RWPE1 (cell line): ENCODE data around the gene SDR42E2.
"Not testable (repeated sequence)": the region's sequence is repeated elsewhere in the genome, so short reads cannot be mapped to it uniquely, and the experiment has no call there.

ENCODE experiments used
- CTCF ChIA-PET: fragments of 350-600 bp; sonication (Branson Sonifier 250); formaldehyde crosslinking; extraction: SDS; loops from one replicate; lab custom pipeline; 2021; lab: Yijun Ruan, JAX
- POLR2A ChIA-PET: fragments of 400-600 bp; formaldehyde crosslinking; extraction: SDS; loops from one replicate; lab custom pipeline; 2020; ENCODE audit warnings: antibody characterized with exemption; ENCODE audit not compliant: low non-redundant PET; lab: Yijun Ruan, JAX
- DNase-seq: peaks from one replicate; pipeline ENCODE4 v3.0.0; 2012; ENCODE audit warnings: low spot score
- H3K27ac ChIP-seq: fragments of 450-650 bp; 2 replicates; pipeline ENCODE4 v1.5.1; 2017
- CTCF ChIP-seq: fragments of 450-650 bp; conservative IDR thresholded peaks from 2 replicates; pipeline ENCODE4 v1.5.1; 2017; ENCODE audit warnings: low read depth, mild to moderate bottlenecking

The SDR42E2 gene

GRCh38 chr16:22151246-22151998 lies 10.9 kb upstream of the SDR42E2 start:
- CTCF ChIA-PET, result no interaction called here
- POLR2A ChIA-PET, result no interaction called here
- TF ChIP-seq CTCF, result no peak
- DNase-seq, result no peak
- H3K27ac ChIP-seq, result no peak overlapping the region

- no peak for DNase-seq
- H3K27ac ChIP-seq, result no peak overlapping the region
- CTCF ChIA-PET, result no interaction called here
- POLR2A ChIA-PET, result no interaction called here
- no peak for TF ChIP-seq CTCF
These were observed 10.0 kb upstream of the SDR42E2 start for GRCh38 chr16:22152316-22152715.

GRCh38 chr16:22153078-22153477 lies 9.2 kb upstream of the SDR42E2 start:
- CTCF ChIA-PET, result interaction anchor here (1.2 kb wide), 1 partner anchor 36 kb away, joined by 3 read pairs; no protein-coding TSS in a partner anchor
- DNase-seq, H3K27ac ChIP-seq, POLR2A ChIA-PET: not testable (repeated sequence)

GRCh38 chr16:22161401-22161800 lies 905 bp upstream of the SDR42E2 start:
- POLR2A ChIA-PET, result no interaction called here
- no peak overlapping the region for H3K27ac ChIP-seq
- CTCF ChIA-PET, result no interaction called here
- TF ChIP-seq CTCF, result no peak
- no peak for DNase-seq

- no peak overlapping the region for H3K27ac ChIP-seq
- no peak for TF ChIP-seq CTCF
- DNase-seq, result no peak
- POLR2A ChIA-PET, result no interaction called here
- CTCF ChIA-PET, result interaction anchor here (0.7 kb wide), 1 partner anchor 729 kb away, joined by 3 read pairs; no protein-coding TSS in a partner anchor
These were observed 327 bp downstream of the SDR42E2 start for GRCh38 chr16:22162656-22163009.

GRCh38 chr16:22163806-22164205 lies 1.5 kb downstream of the SDR42E2 start:
- POLR2A ChIA-PET, result no interaction called here
- no peak overlapping the region for H3K27ac ChIP-seq
- CTCF ChIA-PET, result no interaction called here
- no peak for DNase-seq
- TF ChIP-seq CTCF, result no peak

- TF ChIP-seq CTCF, result no peak
- POLR2A ChIA-PET, result no interaction called here
These were observed 2.2 kb downstream of the SDR42E2 start for GRCh38 chr16:22164482-22164881.

More at GRCh38 chr16:22164482-22164881, 2.2 kb downstream of the SDR42E2 start:
- DNase-seq, result no peak
- CTCF ChIA-PET, result interaction anchor here (0.6 kb wide), 2 partner anchors 19 to 166 kb away, joined by 3 to 4 read pairs; no protein-coding TSS in a partner anchor
- no peak overlapping the region for H3K27ac ChIP-seq
